ENCODE measurements around the gene TLR2. TPM values are rescaled to one million over a fixed set of nuclear protein-coding genes. Genes with fewer than 3 reads are reported as not detected.

TLR2 gene
- total RNA-seq, 1 experiment from 2014 or later, result 1.7 TPM

GRCh38 chr4:153683763-153684181, 308 bp upstream of the TLR2 start (continued):
- TF ChIP-seq USF2 (CRISPR knock-in tag; IDR thresholded peaks at IDR 0.05) (peak; percentile 47; the same call in 1 of the 2 replicates), ZNF121 (CRISPR knock-in tag; IDR thresholded peaks at IDR 0.05) (peak; percentile 86; the same call in 1 of the 2 replicates), ZNF512 (CRISPR knock-in tag; IDR thresholded peaks at IDR 0.05; ENCODE audit: borderline replicate concordance) (no peak), ARID4B (CRISPR knock-in tag; IDR thresholded peaks at IDR 0.05; ENCODE audit: borderline replicate concordance) (peak; percentile 86), ZNF232 (CRISPR knock-in tag; IDR thresholded peaks at IDR 0.05) (peak; percentile 85)

GRCh38 chr4:153684971-153685371, 891 bp downstream of the TLR2 start:
- Mint-ChIP-seq H3K4me3 (peak overlapping the region; percentile 77), H3K9me3 (peaks cover 45% of the 10 kb centered on the region), H3K27ac (no peak overlapping the region), H3K36me3 (peaks cover 35% of the 10 kb centered on the region), H3K4me1 (peaks cover 11% of the 10 kb centered on the region), H3K27me3 (ENCODE audit: low read depth) (peaks cover 61% of the 10 kb centered on the region)
- ChIA-PET POLR2A (no interaction called here), CTCF (interaction anchor here (1.0 to 2.2 kb wide), 5 partner anchors 50 to 542 kb away, joined by 3 to 16 read pairs (median 4); no protein-coding TSS in a partner anchor)
- TF ChIP-seq CREB1 (CRISPR knock-in tag; IDR thresholded peaks at IDR 0.05) (no peak), NFYB (CRISPR knock-in tag; conservative IDR thresholded peaks at IDR 0.05; ENCODE audit: low read depth) (no peak), ZSCAN18 (CRISPR knock-in tag; IDR thresholded peaks at IDR 0.05) (no peak), NFE2L1 (CRISPR knock-in tag; IDR thresholded peaks at IDR 0.05) (no peak), SMAD4 (CRISPR knock-in tag; IDR thresholded peaks at IDR 0.05) (no peak), ZNF138 (CRISPR knock-in tag; conservative IDR thresholded peaks at IDR 0.05) (0 out of 2 replicates have a peak, but pooled peaks have one; percentile 1)
- no peak for DNase-seq (ENCODE audit: low spot score)
- ATAC-seq, result no peak

- Mint-ChIP-seq H3K27me3 (ENCODE audit: low read depth) (peaks cover 14% of the 10 kb centered on the region), H3K9me3 (no peaks in the 10 kb centered on the region), H3K36me3 (no peaks in the 10 kb centered on the region), H3K4me1 (no peaks in the 10 kb centered on the region), H3K4me3 (no peak overlapping the region), H3K27ac (no peak overlapping the region)
- ATAC-seq (no peak), DNase-seq (ENCODE audit: low spot score) (no peak)
- ChIA-PET POLR2A (no interaction called here), CTCF (no interaction called here)
- TF ChIP-seq PRRX2 (CRISPR knock-in tag; IDR thresholded peaks at IDR 0.05) (no peak), IRF1 (CRISPR knock-in tag; IDR thresholded peaks at IDR 0.05) (no peak), FOXK1 (CRISPR knock-in tag; IDR thresholded peaks at IDR 0.05) (no peak), RELA (CRISPR knock-in tag; IDR thresholded peaks at IDR 0.05; ENCODE audit: borderline replicate concordance) (no peak), E2F1 (CRISPR knock-in tag; IDR thresholded peaks at IDR 0.05) (no peak), NFE2L1 (CRISPR knock-in tag; IDR thresholded peaks at IDR 0.05) (no peak), GTF2I (CRISPR knock-in tag; conservative IDR thresholded peaks at IDR 0.05) (no peak), E2F5 (CRISPR knock-in tag; IDR thresholded peaks at IDR 0.05) (no peak), HMGA2 (CRISPR knock-in tag; IDR thresholded peaks at IDR 0.05) (no peak), ELF4 (CRISPR knock-in tag; IDR thresholded peaks at IDR 0.05; ENCODE audit: low read depth) (no peak), FOXP4 (CRISPR knock-in tag; IDR thresholded peaks at IDR 0.05) (no peak)
These were observed 20.4 kb downstream of the TLR2 start for GRCh38 chr4:153704522-153704921.

All from WTC11 (cell line).